Heart left ventricle (tissue), 13 donors: ENCODE data around the gene NEMP2.

Experiments used
- CTCF ChIP-seq, 12 donors: fragments of 200-600 bp; sonication (generic) in 4 of 12; IDR thresholded peaks; one replicate each; pipeline versions ENCODE4 v1.5.0 to v1.8.0; 2018 to 2022; ENCODE audit warnings: antibody characterized with exemption in 12 of 12, mild to moderate bottlenecking in 5 of 12
- POLR2A ChIP-seq, 2 donors: fragments of 450-650 bp; IDR thresholded peaks; one replicate each; pipeline ENCODE4 v1.6.1; 2017; ENCODE audit warnings: antibody characterized with exemption in 2 of 2, mild to moderate bottlenecking in 2 of 2, moderate library complexity in 2 of 2
- donor health status: ischemic (EF 13 %, LVEDD 7.1; RV severe dilation, severe dysfunction).
- donor health status: DM: no; HTN: yes; CAD: no.
- donor health status: DM: no; HTN: no; CAD: no.
- donor health status: ischemic (EF 25% LVEDD 6.9; RV normal size, moderate dysfunction).
- donor health status: ischemic (EF 25% LVEDD 5.7; RV mildly dilated, moderate dysfunction).
- donor health status: ischemic (EF 35%, LVEDD 5.7; RV mildly dilated, moderate dysfunction).
- donor health status: nonischemic (EF 11% LVEDD 7.7; RV severe dilation, severe dysfunction).
- donor health status: DM: yes; HTN: yes; CAD: no.
- donor health status: PGD.
- donor health status: ischemic (EF 29% LVEDD 5.4; RV normal size, mild dysfunction).
- donor health status: nonischemic (EF 23%, LVEDD 6.1; RV moderate dilation, normal function).

- TF ChIP-seq POLR2A (IDR thresholded peaks at IDR 0.05) (no peak), CTCF (IDR thresholded peaks at IDR 0.05) (no peak)
Observed at GRCh38 chr2:190515687-190516086, 18.8 kb downstream of the NEMP2 start.
